SH-SY5Y (cell line): Measurements from ENCODE around the gene CDC5L.

Experiments
- GATA2 ChIP-seq: IDR thresholded peaks from 2 replicates; pipeline ENCODE4 v1.6.1; 2011; ENCODE audit warnings: mild to moderate bottlenecking, low read depth, low read length
- GATA3 ChIP-seq: IDR thresholded peaks from 2 replicates; pipeline ENCODE4 v1.6.1; 2011; ENCODE audit warnings: low read depth, mild to moderate bottlenecking, low read length, moderate library complexity

GRCh38 chr6:44457596-44457995 is 70.1 kb downstream of the CDC5L start:
- TF ChIP-seq GATA2 (no peak), GATA3 (no peak)
